ENCODE results near the gene GSS.
"Not testable (repeated sequence)": the region's sequence is repeated elsewhere in the genome, so short reads cannot be mapped to it uniquely, and the experiment has no call there.

GSS gene

DNA sequence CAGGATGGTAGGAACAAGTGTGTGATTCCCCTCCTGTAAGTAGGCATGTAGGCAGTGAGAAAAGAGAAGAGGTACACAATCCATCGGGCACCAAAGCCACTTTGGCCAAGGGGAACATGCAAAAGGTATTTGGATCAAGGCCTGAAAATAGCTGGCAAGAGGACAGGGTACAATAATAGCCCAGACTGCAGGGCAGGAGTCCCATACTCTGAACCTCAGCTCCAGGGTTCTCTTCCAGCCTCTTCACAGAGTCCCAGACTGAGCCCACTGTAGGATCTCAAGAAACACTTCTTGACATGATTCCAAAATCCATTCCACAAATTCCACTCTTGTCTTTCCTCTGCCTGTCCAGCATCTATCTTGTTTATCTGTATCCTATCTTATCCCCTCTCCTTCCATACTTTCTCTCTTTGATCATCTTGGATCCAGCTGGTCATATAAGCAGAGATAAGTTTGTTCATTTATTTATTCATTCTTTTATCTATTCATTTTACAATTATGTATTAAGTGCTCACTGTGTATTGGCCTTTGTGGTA is 59.5 kb downstream of the GSS start:
- no peak for DNase-seq

DNA sequence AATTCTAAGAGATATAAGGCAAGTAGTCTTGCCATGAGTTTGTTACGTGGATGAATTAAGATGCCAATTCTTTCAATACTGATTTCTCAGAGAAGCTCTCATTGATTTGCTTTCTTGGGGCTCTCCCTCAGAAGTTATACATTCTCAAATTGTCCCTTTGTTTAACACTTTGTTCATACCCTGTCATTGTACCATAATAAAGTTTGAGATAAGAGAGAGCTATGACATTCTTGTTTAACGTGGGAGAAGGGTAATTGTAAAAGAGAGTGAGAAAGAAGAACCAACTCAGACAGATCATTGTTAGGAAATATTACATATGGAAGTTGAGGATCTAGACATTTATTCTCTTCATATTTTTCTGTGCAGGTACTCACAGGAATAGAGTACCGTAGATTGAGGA is 60.1 kb downstream of the GSS start:
- DNase-seq = no peak

DNA sequence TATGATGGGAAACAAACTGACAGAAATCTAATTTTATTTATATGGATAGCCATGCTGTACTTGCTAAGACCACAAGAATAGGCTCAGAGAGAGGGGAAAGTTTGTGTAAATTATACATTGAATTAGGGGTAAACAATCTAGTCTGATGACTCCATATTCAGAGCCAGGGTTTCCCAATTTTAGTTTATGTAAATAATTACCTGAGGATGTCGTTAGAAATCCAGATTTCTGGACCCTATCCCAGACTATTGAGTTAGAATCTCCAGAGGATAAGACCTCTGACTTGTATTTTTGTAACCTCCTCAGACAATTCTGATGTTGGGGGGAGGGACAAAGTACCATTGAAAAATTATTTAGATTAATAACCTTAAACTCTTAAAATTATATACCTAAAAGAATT is 60.9 kb downstream of the GSS start:
- DNase-seq = no peak

- no peak for DNase-seq
Observed at GRCh38 chr20:34892671-34893070, 62.9 kb downstream of the GSS start.

DNA sequence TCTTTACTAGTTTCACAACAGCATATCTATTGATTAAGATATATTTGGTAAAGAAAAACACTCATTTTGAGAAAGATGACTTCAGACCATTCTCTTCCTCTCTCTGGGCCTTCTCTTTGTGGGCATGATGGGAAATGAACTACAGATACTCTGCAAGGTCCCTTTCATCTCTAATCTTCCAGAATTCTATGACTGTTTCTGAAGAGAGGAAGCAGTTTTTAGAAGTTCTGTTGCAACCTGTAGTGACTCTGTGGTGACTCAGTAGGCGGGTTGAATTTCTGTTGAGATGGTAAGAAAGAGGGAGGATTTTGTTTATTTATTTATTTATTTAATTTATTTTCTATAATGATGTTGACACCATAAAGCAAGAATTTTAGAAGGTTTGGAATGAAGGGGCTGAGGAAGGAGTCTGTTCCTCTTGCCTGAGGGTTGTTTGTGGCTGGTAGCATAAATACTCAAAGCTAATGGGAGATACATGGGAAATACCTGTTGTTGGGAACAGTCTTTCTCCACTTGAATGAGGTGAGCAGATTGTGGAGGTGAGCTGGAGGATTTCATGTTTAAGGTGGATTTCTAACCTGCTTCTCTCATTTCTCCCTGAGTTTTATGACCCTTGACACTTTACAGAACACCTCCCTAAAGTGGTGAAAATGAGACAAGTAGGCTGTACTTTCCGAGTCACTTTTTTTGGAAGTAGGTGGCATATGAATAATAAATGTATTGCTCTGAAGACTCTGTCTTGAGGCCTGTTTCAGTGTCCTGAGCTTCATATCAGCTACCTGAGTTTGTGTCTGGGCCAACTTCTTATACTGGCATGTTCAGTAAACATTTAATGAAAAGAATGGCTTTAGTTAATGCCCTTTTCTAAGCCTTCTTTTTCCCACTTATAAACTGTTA is 64.2 kb downstream of the GSS start:
- DNase-seq = no peak

GRCh38 chr20:34888468-34888867 is 67.1 kb downstream of the GSS start:
- DNase-seq = no peak

- DNase-seq = no peak
Observed at GRCh38 chr20:34887023-34887422, 68.6 kb downstream of the GSS start.

GRCh38 chr20:34886122-34886521 is 69.5 kb downstream of the GSS start:
- DNase-seq = no peak

DNA sequence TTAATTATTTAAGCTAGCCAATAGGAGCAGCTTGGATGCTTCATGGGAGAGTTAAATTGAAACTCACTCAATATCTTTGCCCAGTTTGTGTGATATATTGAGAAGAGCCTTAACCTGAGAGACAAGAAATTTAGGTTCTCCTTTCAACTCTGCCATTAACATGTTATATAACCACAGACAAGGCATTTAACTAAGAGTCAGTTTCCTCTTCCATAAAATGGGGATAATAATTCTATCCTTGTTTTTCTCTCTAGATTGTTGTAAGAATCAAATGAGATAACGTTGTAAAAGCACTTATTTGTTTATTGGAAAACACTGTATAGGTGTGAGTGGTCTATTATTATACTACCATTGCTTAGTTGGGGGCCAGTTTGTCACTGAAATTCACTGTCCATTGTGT is 71.3 kb downstream of the GSS start:
- no peak for DNase-seq

DNA sequence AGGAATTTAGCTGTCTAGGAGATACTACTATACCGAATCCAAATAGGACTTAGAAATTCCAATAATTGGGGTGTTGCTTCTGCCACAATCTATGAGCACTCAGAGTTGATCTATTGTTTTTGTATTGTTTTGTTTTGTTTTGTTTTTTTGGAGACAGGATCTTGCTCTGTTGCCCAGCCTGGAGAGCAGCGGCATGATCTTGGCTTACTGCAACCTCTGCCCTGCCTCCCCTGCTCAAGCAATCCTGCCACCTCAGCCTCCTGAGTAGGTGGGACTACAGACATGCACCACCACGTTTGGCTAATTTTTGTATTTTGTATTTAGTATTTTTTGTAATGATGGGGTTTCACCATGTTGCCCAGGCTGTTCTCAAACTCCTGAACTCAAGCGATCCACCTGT is 71.8 kb downstream of the GSS start:
- DNase-seq = no peak

DNA sequence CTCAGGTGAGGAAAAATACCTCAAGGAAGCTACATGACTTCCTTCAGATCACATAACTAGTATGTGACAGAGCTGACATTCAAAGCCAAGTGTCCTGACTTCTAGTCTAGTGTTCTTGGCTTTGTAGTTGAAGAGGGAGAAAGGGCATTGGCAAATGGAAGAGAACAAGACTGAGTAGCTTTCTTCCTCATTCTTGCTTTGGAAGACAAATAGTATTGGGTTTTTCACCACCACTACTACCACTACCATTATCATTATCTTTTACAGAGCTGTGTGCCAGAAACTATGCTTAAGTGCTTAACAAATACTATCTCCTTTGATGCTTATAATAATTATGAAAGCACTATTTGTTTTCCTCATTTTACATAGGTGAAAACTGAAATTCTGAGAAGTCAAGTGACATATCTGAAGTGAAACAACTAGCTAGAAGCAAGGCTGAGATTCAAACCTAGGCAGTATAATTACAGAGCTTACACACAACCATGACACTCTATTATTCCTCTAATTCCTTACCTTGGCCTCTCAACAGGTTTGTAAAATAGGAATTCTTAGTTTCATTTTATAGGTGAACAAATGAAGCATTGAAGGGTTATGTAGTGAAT is 72.4 kb downstream of the GSS start:
- no peak for DNase-seq

- DNase-seq = no peak
Observed at GRCh38 chr20:34881689-34882088, 73.9 kb downstream of the GSS start.

DNA sequence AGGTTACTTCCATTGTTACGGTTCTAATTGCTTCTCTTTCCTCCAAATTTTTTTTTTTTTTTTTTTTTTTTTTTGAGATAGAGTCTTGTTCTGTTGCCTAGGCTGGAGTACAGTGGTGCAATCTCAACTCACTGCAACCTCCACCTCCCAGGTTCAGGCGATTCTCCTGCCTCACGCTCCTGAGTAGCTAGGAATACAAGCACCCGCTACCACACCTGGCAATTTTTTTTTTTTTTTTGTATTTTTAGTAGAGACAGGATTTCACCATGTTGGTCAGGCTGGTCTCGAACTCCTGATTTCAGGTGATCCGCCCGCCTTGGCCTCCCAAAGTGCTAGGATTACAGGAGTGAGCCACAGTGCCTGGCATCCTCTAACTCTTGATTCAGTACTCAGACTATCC is 74.6 kb downstream of the GSS start:
- not testable (repeated sequence) for DNase-seq

- no peak for DNase-seq
Observed at GRCh38 chr20:34880215-34880850, 75.3 kb downstream of the GSS start.
